Epithelial cell of prostate (primary cell): ENCODE measurements around the gene POU4F1.

ENCODE experiments used
- DNase-seq: peaks from one replicate; pipeline ENCODE4 v3.0.0-alpha.2; 2011; ENCODE audit warnings: low read depth, low spot score
- H3K27ac ChIP-seq: fragments of 450-650 bp; 2 replicates; pipeline ENCODE4 v1.5.1; 2017; ENCODE audit warnings: mild to moderate bottlenecking

POU4F1 gene

DNA sequence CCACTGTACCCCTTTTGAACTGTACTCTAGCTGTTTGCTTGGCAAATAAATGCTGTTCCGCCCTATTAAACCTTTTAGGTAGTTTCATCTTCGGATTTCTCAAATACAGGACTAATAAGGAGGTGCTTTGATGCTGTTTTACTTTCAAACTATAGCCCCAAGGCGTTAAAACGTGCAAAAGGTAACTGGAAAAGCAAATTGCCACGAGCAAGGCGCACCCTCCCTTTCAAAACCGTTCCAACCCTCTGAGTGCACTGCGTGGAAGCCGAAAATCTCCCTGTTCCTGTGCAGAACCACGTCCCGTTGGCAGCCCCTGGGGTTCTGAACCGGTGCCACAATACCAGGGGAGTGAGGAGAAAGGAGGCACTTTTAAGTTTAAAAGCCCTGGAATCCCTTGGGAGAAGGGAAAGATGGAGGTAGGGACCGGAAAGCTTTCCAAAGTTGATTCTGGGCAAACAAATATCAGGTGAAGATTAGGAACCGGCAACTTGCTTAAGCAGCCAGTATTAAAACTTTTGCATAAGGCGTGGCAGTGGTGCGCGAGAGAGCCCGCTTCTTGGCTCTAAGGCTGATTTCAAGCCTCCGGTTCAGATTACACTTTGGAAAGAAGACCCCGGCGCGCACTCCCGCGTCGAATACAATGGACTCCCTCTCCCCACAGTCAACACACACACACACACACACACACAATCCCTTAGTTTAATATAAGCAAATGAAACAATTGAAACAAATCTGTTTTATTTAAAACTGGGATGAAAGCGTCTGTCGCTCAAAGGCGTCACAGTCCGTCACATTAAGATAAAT lies 9.5 kb downstream of the POU4F1 start:
- no peak for DNase-seq

DNA sequence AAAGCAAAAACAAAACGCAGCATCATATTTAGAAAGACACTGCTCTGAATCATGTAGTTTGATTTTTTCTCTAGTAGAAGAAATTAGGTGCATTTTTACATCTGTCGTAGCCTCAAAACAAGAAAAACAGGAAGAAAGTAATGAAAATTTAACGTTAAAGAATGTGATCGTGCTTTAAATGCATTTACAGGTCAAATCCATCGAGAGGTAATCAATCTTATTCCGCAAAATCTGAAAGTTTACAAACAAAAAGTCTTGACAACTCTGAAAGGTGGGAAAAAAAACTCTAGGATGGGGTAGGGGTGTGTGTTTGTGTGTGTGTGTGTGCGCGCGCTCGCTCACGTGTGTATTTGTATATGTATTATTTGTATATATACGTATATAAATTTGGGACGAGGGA lies 10.2 kb downstream of the POU4F1 start:
- DNase-seq = no peak
- H3K27ac ChIP-seq = no peak overlapping the region

More for the DNA sequence above, 9.5 kb downstream of the POU4F1 start:
- H3K27ac ChIP-seq = no peak overlapping the region

DNA sequence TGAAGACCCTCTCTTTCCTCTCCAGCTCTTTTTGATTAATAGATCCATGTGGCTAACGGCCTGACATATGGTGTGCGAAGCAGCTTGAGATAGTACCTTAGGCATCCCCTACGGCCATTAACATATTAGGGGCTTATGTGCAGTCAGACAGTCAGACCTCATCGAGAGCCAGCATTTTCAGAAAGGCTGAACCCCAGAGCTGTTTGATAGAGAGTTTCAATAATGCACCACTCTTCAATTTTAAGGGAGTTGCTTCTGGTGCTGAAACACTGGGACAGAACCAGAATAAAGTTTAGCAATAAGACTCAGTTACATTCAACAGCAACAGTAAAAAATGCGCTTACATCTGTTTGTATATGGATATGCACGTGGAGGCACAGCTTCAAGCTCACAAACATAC lies 10.8 kb downstream of the POU4F1 start:
- no peak overlapping the region for H3K27ac ChIP-seq
- no peak for DNase-seq

DNA sequence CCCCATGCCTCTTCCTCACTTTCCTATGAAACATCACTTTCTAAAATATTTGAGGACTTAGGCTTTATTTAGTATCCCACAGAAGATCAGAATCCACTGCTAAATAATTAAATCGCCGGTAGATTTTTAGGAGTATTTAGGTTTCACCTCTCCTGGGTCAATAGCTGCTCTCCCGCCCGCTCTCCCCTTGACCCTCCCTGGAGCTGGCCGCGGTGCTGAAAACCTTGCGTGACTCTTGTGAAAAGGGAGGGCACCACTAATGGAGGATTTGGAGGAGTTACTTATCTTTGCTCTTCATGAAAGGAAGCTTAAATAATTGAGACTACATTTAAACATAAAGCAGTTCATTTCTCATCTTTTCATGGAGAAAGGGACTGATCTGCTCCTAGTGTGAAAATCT lies 14.1 kb downstream of the POU4F1 start:
- no peak overlapping the region for H3K27ac ChIP-seq
- DNase-seq = no peak

DNA sequence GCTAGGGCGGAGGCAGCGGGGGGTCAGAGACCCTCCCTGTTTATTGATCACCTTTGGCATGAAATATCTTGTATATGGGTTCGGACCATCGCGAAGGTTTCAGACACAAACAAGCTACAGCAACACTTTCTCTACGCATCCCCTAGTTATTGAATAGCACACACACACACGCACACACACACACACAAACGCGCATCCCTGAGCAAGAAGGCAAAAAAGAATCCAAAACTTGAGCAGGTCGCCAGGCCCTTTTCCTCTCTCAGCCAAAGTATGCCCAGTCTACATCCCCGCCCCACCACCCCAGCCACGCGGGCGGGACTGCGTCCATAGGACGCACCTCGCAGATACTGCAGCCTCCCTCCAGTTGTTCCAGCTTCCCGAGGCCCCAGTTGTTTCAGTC lies 16.0 kb downstream of the POU4F1 start:
- no peak overlapping the region for H3K27ac ChIP-seq
- DNase-seq = no peak

DNA sequence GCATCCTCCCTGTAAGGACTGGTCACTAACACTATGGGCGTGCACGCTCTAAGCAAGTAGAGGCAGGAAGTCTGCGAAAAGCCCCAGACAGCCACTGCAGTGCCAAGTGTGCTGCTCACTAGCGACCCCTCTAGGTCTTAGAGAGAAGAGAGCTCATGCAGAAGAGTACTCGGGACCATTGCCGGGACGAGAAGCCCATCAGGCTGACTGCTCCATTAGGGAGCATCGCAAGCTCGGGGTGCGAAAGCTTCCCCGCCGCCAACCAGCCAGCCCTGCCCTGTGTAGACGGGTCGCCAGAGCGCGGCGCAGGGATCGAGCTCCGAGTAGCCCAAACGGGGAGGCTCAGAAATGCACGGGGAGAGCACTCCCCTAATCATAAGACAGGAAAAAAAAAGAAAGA lies 16.6 kb downstream of the POU4F1 start:
- DNase-seq = no peak
- no peak overlapping the region for H3K27ac ChIP-seq

DNA sequence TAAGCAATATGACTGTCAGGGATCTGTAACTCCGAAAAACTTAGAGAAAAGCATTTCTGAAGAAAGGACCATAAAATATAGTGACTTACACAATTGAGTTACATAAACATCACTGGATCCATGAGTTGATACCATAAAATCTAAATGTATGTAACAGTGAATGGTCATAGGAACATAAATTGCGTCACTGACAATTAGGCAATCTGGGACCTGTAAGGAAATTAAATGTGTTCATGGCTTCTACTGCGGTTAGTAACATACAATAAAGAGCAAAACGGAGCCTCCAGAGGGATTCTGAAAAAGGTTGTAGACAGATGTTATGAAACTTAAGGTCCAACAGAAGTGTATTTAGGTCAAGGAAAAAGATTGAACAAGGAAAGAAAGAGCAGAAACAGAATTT lies 27.1 kb downstream of the POU4F1 start:
- no peak overlapping the region for H3K27ac ChIP-seq

DNA sequence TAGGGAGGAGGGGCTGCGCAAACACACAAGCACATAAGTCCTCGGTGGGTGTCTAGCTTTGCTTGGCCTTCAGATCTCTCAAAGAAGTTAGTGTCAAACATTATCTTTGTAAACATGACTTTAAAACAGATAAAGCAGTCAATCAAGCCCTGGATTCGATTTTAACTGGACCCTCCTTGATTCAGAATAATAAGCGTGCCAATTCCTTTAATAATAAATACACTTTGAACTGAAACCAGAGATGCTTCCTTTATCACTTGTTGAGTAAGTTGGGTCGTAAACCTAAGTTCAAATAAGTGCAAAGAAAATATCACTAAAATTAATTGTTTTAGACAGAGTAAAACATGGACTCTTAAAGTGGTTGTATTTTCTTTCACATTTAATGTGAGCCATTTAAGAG lies 30.9 kb downstream of the POU4F1 start:
- DNase-seq = no peak
- H3K27ac ChIP-seq = no peak overlapping the region

More for the DNA sequence above, 27.1 kb downstream of the POU4F1 start:
- no peak for DNase-seq

DNA sequence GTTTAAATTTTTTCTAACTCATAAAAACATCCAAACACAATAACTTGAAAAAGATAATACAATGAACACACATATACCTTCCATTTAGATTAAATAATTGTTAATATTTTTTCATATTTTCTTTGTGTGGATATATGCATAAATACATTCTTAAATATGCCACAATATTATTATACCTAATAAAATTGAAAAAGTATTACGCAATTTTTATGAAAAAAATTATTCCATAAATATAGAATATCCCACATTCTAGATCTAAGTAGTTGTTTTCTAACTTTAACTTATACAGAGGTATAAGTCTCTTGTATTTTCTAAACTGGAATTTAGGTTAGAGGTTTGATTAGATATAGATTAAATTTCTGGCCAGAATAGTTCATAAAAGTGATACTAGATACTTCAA lies 34.3 kb downstream of the POU4F1 start:
- DNase-seq = no peak
- H3K27ac ChIP-seq = no peak overlapping the region

DNA sequence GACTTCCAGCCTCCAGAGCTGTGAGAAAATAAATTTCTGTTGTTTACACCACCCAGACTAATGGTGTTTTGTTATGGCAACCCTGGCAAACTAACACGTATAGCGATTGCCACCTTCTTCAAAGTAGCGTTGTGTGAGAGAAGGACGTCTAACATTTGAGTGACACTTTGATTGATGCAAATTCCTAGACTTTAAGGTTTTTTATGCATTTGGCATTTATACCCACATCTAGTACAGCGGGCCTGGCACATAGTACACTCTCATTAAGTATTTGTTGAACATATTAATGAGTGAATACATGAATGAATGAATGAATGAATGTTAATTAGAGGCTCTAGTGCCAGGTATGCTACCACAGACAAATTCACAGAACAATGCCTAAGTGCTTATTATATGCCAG lies 36.7 kb downstream of the POU4F1 start:
- no peak overlapping the region for H3K27ac ChIP-seq
- no peak for DNase-seq

DNA sequence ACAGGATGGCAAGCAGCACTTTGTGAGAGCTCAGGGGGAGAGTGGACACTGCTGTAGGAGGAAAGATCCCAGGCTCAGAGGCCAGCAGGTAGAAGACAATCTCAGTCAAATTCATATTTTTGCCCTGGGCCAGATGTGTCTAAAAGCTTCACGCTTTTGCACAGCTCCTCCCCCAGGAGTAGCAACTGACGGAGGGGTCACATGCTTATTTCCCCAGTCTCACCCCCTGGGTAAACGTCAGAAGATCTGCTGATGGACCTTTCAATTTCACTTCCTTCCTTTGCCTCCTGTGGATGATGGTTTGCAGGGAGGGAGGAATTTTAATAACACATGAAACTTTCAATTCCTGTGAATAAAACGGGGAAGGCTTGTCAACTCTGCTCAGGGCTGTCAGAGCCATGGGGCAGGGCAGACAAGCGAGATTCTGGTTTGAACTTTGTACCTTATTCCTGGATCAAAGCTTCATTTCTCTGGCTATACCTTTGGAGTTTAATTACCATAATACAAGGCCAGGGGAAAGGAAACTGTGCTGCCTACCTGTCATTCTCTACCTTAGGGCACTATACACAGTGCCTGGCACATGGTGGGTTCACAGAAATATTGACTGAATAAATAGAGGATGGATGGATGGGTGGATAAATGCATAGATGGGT lies 41.0 kb downstream of the POU4F1 start:
- no peak for DNase-seq

More for the DNA sequence above, 41.0 kb downstream of the POU4F1 start:
- no peak overlapping the region for H3K27ac ChIP-seq
